Measurements from ENCODE around the gene TMC1.

The TMC1 gene

DNA sequence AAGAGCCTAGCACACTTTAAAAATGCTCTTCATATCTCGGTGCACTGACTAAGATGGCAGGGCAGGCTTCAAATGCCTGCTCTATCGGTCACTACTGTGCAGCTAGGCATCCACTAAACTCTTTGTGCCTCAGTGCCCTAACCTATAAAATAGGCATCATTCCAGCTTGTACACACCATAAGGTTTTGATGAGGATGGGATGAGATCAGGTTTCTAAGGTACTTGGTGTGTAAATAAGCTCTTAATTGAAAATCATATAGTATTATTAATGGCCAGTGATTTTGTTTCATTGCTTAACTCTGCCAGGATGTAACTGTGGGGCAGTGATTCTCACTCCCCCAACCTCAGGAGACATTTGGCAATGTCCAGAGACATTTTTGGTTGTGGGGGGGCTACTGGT is 352.9 kb downstream of the TMC1 start:
- no peak for DNase-seq (ENCODE audit: low spot score)

DNA sequence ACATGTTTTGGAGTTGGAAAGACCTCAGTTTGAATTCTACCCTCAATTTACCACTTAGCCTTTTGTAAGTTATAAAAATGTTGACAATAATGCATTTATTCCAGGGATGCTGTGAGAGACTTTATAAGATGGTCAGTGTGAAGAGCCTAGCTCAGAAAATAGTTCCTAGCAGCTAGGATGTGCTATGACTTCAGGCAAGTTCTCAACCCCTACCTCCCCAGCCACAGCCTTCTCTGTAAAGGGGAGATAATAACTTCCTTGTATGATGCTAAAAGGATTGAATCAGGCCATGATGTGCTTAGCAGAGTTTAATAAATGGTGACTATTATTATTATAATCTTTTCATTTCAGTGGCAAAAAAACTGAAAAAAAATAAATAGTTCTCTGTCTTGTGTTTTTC is 353.8 kb downstream of the TMC1 start:
- DNase-seq (ENCODE audit: low spot score) = no peak

DNA sequence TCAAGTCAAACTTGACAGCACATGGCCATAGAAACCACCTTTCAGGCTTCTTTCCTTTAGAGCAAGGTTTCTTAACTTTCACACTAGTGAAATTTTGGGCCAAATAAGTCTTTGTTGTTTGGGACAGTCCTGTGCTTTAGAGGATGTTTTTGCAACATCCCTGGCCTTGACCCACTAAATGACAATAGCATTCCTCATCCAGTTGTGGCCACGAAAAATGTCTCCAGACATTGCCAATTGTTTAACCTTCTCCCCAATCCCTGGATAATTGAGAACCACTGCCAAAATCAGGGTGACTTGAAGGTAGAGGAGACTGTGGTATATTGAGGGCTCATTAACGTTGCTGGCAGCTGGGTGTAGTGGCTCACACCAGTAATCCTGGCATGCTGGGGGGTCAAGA is 359.4 kb downstream of the TMC1 start:
- DNase-seq (ENCODE audit: low spot score) = no peak

DNA sequence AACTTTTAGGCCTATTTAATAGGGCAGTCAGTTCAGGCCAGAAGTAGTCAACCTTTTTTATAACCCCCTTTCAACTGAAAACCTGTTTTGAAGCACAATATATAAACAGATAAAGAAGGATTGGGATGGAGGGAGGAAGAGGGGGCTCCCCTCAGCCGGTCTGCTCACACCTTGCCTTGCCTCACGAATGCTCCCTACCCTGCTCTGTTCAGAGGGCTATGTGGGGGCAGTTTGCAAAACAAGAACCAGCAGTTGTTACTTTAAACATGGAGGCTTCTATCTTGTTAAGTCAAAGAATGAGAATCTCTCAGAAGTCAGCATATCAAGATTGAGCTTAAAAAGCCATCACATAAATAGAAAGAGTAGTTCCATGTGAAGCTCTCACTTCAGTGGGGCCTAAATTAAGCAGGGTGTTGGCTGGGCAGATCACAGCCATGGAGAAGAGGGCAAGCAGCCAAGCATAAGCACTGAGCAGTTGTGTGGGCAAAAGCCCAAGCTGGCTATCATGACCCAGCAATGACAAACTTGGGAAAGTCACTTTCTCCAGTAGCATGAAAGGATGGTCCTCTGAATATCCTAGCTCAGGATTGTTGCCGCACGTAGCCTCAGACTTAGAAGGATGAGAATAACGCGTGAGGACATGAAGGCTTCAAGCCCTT is 360.8 kb downstream of the TMC1 start:
- no peak for DNase-seq (ENCODE audit: low spot score)

DNA sequence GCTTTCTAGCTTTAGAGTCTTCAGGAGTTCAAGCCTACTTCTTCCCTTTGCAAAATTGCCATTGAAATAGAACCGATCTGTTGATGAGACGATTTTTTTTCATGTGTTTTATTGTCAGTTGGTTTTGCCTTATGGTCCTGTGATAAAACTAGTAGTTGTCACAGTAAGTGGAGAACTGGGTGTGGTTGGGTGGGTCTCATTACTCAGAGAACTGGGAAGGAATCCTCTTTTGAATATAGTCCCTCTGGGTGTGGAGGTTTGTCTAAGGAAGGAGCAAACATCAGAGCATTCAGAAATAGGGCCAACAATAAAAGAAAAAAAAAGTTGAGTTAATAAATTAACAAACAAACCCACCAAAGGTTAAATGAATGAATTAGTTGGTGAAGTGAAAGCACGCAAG is 362.5 kb downstream of the TMC1 start:
- no peak for DNase-seq (ENCODE audit: low spot score)

DNA sequence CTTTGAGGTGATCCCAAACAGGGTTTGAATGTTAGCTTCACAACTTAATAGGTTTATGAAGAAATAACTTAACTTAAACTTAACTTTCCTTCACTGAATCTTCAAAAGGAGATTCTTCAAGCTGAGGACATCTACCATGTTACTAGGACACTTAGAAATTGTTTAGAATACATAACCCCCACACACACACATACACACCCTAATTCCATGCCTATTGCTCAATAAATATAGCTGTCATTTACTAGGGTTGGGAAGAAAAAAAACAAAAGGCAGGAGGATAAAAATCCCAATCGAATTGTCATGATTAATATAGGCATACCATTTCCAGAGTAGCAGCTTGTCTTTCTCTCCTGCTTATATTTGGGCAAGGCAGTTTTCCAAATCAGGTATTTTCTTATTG is 363.1 kb downstream of the TMC1 start:
- no peak for DNase-seq (ENCODE audit: low spot score)

All from RKO (cell line).